Uterus (tissue), 2 donors: ENCODE measurements around the gene IKZF1.

Source experiments
- POLR2A ChIP-seq, 2 donors: fragments of 450-650 bp; IDR thresholded peaks; one replicate each; pipeline ENCODE4 v1.6.1; 2016; ENCODE audit warnings: antibody characterized with exemption in 2 of 2, mild to moderate bottlenecking in 1 of 2, moderate library complexity in 1 of 2
- TF ChIP-seq, protein P1 (sequence below), 4 experiments: fragments of 200-600 bp in 2 of 4; fragments of 450-650 bp in 2 of 4; sonication (generic) in 2 of 4; IDR thresholded peaks; one replicate each; pipeline ENCODE4 v1.5.1; 2016 to 2019; ENCODE audit warnings: antibody characterized with exemption in 4 of 4, mild to moderate bottlenecking in 2 of 4, moderate library complexity in 1 of 4

DNA sequence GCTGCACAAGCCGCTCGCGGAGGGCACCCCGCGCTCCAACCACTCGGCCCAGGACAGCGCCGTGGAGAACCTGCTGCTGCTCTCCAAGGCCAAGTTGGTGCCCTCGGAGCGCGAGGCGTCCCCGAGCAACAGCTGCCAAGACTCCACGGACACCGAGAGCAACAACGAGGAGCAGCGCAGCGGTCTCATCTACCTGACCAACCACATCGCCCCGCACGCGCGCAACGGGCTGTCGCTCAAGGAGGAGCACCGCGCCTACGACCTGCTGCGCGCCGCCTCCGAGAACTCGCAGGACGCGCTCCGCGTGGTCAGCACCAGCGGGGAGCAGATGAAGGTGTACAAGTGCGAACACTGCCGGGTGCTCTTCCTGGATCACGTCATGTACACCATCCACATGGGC is 95.6 kb downstream of the IKZF1 start:
- TF ChIP-seq, protein P1, sequence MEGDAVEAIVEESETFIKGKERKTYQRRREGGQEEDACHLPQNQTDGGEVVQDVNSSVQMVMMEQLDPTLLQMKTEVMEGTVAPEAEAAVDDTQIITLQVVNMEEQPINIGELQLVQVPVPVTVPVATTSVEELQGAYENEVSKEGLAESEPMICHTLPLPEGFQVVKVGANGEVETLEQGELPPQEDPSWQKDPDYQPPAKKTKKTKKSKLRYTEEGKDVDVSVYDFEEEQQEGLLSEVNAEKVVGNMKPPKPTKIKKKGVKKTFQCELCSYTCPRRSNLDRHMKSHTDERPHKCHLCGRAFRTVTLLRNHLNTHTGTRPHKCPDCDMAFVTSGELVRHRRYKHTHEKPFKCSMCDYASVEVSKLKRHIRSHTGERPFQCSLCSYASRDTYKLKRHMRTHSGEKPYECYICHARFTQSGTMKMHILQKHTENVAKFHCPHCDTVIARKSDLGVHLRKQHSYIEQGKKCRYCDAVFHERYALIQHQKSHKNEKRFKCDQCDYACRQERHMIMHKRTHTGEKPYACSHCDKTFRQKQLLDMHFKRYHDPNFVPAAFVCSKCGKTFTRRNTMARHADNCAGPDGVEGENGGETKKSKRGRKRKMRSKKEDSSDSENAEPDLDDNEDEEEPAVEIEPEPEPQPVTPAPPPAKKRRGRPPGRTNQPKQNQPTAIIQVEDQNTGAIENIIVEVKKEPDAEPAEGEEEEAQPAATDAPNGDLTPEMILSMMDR (IDR thresholded peaks at IDR 0.05) = no peak
- no peak for TF ChIP-seq POLR2A (IDR thresholded peaks at IDR 0.05)
